Large intestine (tissue), 3 donors: ENCODE measurements around the gene THSD7B. TPM values are rescaled to one million over a fixed set of nuclear protein-coding genes. Genes with fewer than 3 reads are reported as not detected.

Experiments
- DNase-seq, 2 donors: peaks; one replicate each; pipeline versions ENCODE4 v3.0.0 to v3.0.0-alpha.2; 2013
- H3K27ac ChIP-seq: one replicate; pipeline ENCODE4 v1.5.1; 2013; ENCODE audit warnings: low read length
- H3K27me3 ChIP-seq: 2 replicates; pipeline ENCODE4 v1.6.1; 2013; ENCODE audit warnings: low read length; ENCODE audit not compliant: control insufficient read depth, insufficient read depth
- H3K36me3 ChIP-seq: 2 replicates; pipeline ENCODE4 v1.6.1; 2013; ENCODE audit warnings: low read length; ENCODE audit not compliant: control insufficient read depth, insufficient read depth
- H3K4me1 ChIP-seq: one replicate; pipeline ENCODE4 v1.6.1; 2013; ENCODE audit warnings: low read length; ENCODE audit not compliant: control insufficient read depth, insufficient read depth
- H3K4me3 ChIP-seq: one replicate; pipeline ENCODE4 v1.5.1; 2013; ENCODE audit warnings: low read length
- H3K9me3 ChIP-seq: one replicate; pipeline ENCODE4 v1.6.1; 2013; ENCODE audit warnings: mild to moderate bottlenecking, low read depth, low read length, moderate library complexity; ENCODE audit not compliant: control insufficient read depth
- WGBS: methylation state at CpG from one replicate; pipeline ENCODE4 v1.1.5; 2013; ENCODE audit warnings: low lambda C conversion rate; ENCODE audit not compliant: insufficient coverage; 5-methylcytosine and 5-hydroxymethylcytosine counted together
- polyA plus RNA-seq: library from polyadenylated mRNA; unstranded; fragments of 120-200 nt; gene quantifications from one replicate; pipeline ENCODE4 v1.2.1, GENCODE V29; 2013

Gene THSD7B
- polyA plus RNA-seq, 1 donor = 2.2 TPM

DNA sequence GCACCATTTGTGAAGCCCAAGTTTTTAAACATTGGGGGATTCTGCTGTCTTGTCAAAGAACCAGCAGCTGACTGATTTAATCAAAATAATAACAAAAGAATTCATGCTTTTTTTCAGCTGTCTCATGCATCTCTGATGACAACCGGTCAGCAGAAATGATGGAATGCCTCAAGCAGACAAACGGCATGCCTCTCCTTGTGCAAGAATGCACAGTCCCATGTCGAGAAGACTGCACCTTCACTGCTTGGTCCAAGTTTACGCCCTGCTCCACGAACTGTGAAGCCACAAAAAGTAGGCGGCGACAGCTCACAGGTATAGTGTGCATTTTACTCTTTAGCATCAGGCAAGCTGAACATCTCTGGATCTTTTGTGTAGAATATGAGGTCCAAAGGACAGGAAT, 640.2 kb downstream of the THSD7B start:
- Histone ChIP-seq H3K4me1 (no peaks in the 10 kb centered on the region), H3K9me3 (no peaks in the 10 kb centered on the region), H3K36me3 (no peaks in the 10 kb centered on the region), H3K27ac (no peak overlapping the region), H3K4me3 (no peak overlapping the region), H3K27me3 (no peaks in the 10 kb centered on the region)
- no CpG with 5 or more reads among the region's 7 CpGs for WGBS
- no peak for DNase-seq

DNA sequence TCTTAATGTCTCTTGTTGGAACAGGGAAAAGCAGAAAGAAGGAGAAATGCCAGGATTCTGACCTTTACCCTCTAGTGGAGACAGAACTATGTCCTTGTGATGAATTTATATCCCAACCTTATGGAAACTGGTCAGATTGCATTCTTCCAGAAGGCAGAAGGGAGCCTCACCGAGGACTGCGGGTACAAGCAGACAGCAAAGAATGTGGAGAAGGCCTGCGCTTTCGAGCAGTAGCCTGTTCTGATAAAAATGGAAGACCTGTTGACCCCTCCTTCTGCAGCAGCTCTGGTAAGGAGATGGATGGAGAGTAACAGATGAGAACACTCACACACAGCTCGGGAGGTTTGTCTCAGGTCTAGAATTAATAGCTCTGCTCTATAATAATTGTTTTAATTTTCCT, 646.2 kb downstream of the THSD7B start:
- Histone ChIP-seq H3K27me3 (no peaks in the 10 kb centered on the region), H3K27ac (no peak overlapping the region), H3K4me3 (no peak overlapping the region), H3K4me1 (no peaks in the 10 kb centered on the region), H3K9me3 (no peaks in the 10 kb centered on the region), H3K36me3 (no peaks in the 10 kb centered on the region)
- peak; percentile 12 to 35 for DNase-seq
- WGBS = 27% methylated on average over 3 of the region's 5 CpGs

DNA sequence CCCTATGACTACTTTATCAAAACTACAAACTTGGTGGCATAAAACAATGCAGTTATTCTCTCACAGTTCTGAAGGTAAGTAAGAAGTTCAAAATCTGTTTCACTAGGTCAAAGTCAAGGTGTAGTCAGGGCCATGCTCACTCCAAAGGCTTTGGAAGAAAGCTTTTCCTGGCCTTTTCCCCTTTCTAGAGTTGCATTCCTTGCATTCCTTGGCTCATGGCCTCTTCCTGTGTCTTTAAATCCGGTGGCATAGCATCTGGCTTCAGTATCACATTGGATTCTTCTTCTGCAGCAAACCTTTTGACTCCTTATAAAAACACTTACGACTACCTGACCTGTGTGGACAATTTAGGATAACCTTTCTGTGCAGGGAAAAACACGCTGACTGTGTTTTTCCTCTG, 655.4 kb downstream of the THSD7B start:
- no peaks in the 10 kb centered on the region for H3K4me1 ChIP-seq
- H3K27ac ChIP-seq = no peak overlapping the region
- H3K9me3 ChIP-seq = peaks cover 3% of the 10 kb centered on the region
- H3K27me3 ChIP-seq = no peaks in the 10 kb centered on the region
- no peaks in the 10 kb centered on the region for H3K36me3 ChIP-seq
- H3K4me3 ChIP-seq = no peak overlapping the region
- WGBS = no CpG with 5 or more reads among the region's 3 CpGs
- no peak for DNase-seq

DNA sequence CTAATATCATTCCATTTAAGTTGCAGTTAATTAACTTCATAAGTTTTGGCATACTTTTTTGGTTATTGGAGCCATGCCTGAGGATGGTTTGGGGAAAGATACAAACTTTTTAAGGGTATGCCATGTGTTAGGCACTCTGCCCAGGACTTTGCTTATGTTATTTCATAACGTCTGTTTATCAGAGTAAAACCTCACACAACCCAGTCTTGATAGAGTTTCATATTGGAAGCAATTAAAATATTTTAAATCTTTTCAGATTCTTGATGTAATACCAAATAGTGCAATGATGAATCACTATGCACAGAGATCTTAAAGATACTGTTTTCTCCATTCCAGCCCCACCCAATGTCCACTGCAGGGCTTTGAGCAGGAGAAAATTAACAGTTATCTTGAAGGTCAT, 669.8 kb downstream of the THSD7B start:
- H3K36me3 ChIP-seq = no peaks in the 10 kb centered on the region
- H3K4me3 ChIP-seq = no peak overlapping the region
- H3K9me3 ChIP-seq = no peaks in the 10 kb centered on the region
- H3K27ac ChIP-seq = no peak overlapping the region
- 29% methylated on average over 1 of the region's 1 CpG for WGBS
- H3K27me3 ChIP-seq = no peaks in the 10 kb centered on the region
- H3K4me1 ChIP-seq = no peaks in the 10 kb centered on the region
- DNase-seq = no peak

DNA sequence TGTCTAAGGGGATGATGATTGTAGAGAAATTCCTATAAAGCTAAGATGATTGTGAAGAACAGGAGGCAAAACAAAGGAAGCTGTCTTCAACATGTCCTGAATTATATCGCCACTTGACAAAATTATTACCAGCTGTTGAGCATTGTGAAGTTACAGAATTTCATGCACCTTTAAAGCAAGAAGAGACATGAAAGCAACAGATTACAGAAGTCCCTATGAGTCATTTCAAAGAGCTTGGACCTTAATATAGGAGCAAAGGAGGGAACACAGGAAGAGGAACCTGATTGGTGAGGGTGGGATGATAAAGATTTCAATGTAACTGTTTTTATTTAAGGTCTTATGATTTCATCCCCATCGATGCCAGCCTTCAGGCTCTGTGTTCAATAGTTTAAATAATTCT, 672.0 kb downstream of the THSD7B start:
- no peaks in the 10 kb centered on the region for H3K36me3 ChIP-seq
- H3K4me1 ChIP-seq = no peaks in the 10 kb centered on the region
- no peak overlapping the region for H3K4me3 ChIP-seq
- WGBS = 100% methylated on average over 1 of the region's 2 CpGs
- no peak for DNase-seq
- H3K27me3 ChIP-seq = no peaks in the 10 kb centered on the region
- H3K9me3 ChIP-seq = no peaks in the 10 kb centered on the region
- H3K27ac ChIP-seq = no peak overlapping the region

DNA sequence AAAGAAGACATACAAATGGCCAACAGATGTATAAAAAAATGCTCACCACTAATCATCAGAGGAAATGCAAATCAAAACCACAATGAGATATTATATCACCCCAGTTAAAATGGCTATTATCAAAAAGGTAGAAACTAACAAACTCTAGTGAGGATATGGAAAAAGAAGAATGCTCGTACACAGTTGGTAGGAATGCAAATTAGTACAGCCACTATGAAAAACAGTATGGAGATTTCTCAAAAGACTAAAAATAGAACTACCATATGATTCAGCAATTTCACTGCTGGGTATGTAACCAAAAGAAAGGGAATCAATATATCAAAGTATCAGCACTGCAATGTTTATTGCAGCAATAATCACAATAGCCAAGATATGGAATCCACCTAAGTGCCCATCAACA, 679.6 kb downstream of the THSD7B start:
- Histone ChIP-seq H3K27me3 (no peaks in the 10 kb centered on the region), H3K4me1 (no peaks in the 10 kb centered on the region), H3K4me3 (no peak overlapping the region), H3K9me3 (no peaks in the 10 kb centered on the region), H3K27ac (no peak overlapping the region), H3K36me3 (no peaks in the 10 kb centered on the region)
- 100% methylated on average over 1 of the region's 1 CpG for WGBS
- DNase-seq = no peak

DNA sequence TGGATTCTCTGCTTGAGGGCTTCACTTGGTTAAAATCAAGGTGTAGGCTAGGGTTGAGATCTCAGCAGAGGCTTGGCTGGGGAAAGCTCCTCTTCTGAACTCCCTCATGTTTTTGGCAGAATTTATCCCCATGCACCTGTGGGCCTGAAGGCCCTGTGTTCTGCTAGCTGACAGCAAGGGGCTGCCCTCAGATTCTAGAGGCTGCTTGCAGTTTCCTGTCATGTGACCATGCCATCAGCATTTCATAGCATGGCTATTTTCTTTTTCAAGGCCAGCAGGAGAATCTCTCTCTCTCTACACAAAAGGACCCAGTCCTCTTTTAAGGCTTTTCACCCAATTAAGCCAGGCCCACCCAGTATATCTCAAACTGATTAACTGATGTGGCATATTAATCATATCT, 684.1 kb downstream of the THSD7B start:
- Histone ChIP-seq H3K27me3 (no peaks in the 10 kb centered on the region), H3K9me3 (no peaks in the 10 kb centered on the region), H3K4me1 (no peaks in the 10 kb centered on the region), H3K4me3 (no peak overlapping the region), H3K27ac (no peak overlapping the region), H3K36me3 (no peaks in the 10 kb centered on the region)
- no peak for DNase-seq

DNA sequence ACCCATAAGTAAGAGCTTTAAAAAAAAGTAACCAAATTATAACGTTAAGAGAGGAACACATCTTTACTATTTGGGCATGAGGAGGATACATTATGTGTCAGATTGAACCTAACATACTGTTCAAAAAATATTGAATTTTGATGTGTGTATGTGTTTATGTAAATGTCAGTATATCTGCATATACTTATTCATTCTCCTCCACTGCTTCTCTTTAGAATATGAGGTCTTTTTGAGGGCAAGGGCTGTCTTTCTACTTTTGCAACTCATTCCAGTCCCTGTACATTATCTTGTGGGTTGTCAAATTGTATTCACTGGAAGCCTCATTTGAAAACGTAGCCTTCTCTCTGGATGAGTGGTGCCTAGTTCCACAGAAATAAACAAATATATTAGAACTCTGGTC, 689.5 kb downstream of the THSD7B start:
- no CpG with 5 or more reads among the region's 2 CpGs for WGBS

DNA sequence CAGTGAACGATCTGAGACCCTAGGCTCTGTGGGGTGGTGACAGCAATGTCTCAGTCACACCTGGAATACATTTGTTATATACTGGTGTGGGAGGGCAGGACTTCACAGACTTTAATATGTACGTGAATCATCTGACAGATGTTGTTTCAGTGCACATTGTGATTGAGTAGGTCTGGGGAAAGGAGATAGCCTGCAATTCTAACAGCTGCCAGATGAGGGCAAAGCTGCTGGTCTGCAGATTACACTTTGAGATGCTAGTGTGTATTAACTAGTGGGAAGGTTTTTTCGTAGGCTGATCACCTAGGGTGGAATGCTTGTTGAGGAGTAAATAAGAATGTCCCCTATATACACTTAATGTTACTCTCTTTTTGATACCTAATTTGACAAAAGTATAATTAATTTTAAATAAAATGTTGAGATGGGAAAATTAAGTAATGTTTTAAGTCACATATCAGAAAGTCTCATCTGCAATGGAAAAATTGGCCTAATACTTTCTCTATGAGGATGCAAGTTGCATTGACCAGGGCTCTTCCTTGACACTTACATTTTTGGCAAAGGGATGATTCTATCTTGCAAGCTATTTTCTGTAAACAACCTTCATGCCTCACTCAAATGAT, 702.0 kb downstream of the THSD7B start:
- H3K27ac ChIP-seq = no peak overlapping the region
- no peaks in the 10 kb centered on the region for H3K9me3 ChIP-seq
- no peaks in the 10 kb centered on the region for H3K4me1 ChIP-seq
- DNase-seq = peak; percentile 6 to 30
- no peaks in the 10 kb centered on the region for H3K27me3 ChIP-seq
- no peak overlapping the region for H3K4me3 ChIP-seq
- no peaks in the 10 kb centered on the region for H3K36me3 ChIP-seq
- WGBS = 60% methylated on average over 1 of the region's 3 CpGs

More for the DNA sequence above, 689.5 kb downstream of the THSD7B start:
- no peak for DNase-seq
- H3K36me3 ChIP-seq = no peaks in the 10 kb centered on the region
- no peaks in the 10 kb centered on the region for H3K4me1 ChIP-seq
- no peak overlapping the region for H3K4me3 ChIP-seq
- no peaks in the 10 kb centered on the region for H3K9me3 ChIP-seq
- no peaks in the 10 kb centered on the region for H3K27me3 ChIP-seq
- no peak overlapping the region for H3K27ac ChIP-seq

DNA sequence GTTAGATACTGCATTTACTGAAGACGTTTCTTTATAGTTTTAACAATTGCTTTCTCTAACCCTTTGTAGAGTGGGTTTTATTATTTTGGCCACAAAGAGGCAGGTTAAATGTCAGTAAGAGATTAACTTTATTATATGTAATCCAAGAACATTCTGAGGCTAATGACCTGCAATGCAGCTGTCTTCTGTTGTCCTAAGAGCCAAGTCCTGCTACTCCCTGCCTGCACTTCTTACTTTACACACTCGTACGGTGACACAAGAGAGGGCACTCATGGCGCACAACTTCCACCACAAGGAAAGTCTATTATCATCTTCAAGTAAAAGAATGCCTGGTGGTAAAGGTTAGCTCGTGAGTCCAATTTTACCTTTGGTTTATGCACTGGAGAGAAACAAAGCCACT, 727.9 kb downstream of the THSD7B start:
- Histone ChIP-seq H3K4me3 (no peak overlapping the region), H3K27ac (no peak overlapping the region), H3K9me3 (no peaks in the 10 kb centered on the region), H3K36me3 (no peaks in the 10 kb centered on the region), H3K27me3 (no peaks in the 10 kb centered on the region), H3K4me1 (no peaks in the 10 kb centered on the region)
- DNase-seq = no peak
- WGBS = 30% methylated on average over 2 of the region's 5 CpGs

DNA sequence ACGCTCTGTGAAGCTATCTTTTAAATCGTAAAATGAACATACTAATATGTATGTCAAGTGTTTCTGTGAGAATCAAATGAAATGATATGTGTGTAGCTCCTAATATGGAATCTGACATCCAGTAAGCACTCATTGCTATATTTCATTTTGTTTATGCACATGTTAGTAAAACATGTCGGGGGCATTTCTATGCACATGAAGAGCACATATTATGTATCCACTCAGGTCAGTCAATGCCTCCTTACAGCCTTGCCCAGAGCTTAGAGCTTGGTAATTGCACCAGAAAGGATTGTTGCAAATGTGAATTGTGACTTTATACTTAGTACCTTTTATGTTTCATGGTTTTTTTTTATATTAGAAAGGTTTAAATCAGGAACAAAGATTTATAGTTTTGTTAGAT, 735.3 kb downstream of the THSD7B start:
- no peak overlapping the region for H3K4me3 ChIP-seq
- H3K27me3 ChIP-seq = no peaks in the 10 kb centered on the region
- no peaks in the 10 kb centered on the region for H3K9me3 ChIP-seq
- no peak for DNase-seq
- H3K4me1 ChIP-seq = no peaks in the 10 kb centered on the region
- no peaks in the 10 kb centered on the region for H3K36me3 ChIP-seq
- no peak overlapping the region for H3K27ac ChIP-seq
- WGBS = no CpG with 5 or more reads among the region's 3 CpGs
